Adrenal gland (tissue), 5 donors: ENCODE measurements around the gene EMILIN2.

Experiments
- POLR2A ChIP-seq, 2 donors: fragments of 450-650 bp; IDR thresholded peaks; one replicate each; pipeline ENCODE4 v1.6.1; 2017; ENCODE audit warnings: antibody characterized with exemption in 2 of 2, mild to moderate bottlenecking in 2 of 2, moderate library complexity in 1 of 2
- TF ChIP-seq, protein P1 (sequence below), 6 experiments: fragments of 450-650 bp in 4 of 6; fragments of 200-600 bp in 2 of 6; sonication (generic) in 1 of 6; IDR thresholded peaks; 1 replicate in 5 of 6; 2 replicates in 1 of 6; pipeline versions ENCODE4 v1.5.1 to v1.8.0; 2016 to 2021; ENCODE audit warnings: antibody characterized with exemption in 6 of 6, mild to moderate bottlenecking in 2 of 6, moderate library complexity in 1 of 6
- donor health status: DM: no; HTN: no; CAD: no.

DNA sequence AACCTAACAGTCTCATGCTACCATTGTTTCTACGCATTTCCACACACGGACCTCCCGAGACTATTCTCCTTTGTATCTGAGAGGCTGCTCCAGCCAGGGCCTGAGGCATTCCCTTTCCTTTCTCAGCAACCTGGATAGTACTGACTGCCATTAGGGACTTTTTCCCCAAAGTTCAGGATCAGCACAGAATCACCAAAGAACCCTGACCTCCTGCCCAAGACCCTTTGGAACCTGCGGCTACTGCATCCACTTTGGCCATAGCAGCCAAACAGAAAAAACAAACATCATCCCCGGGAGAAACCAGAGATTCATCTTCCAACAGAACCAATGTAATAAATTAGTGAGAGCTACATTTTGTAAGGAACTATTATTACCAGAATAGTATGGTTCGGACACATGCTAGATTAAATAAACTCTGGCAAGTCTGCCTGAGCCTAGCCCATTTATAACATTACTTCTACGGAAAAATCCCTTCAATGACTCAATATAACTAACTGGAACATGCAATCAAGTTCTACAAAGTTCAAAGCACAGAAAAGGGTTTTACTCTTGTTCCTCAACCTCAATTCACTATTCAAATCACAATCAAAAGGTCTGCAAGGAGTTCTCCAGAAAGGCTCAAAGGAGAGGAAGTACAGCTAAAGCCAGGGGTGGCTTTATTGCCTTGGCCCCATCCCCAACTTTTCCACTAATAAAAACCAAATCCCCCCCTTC is 114.3 kb downstream of the EMILIN2 start:
- TF ChIP-seq, protein P1, sequence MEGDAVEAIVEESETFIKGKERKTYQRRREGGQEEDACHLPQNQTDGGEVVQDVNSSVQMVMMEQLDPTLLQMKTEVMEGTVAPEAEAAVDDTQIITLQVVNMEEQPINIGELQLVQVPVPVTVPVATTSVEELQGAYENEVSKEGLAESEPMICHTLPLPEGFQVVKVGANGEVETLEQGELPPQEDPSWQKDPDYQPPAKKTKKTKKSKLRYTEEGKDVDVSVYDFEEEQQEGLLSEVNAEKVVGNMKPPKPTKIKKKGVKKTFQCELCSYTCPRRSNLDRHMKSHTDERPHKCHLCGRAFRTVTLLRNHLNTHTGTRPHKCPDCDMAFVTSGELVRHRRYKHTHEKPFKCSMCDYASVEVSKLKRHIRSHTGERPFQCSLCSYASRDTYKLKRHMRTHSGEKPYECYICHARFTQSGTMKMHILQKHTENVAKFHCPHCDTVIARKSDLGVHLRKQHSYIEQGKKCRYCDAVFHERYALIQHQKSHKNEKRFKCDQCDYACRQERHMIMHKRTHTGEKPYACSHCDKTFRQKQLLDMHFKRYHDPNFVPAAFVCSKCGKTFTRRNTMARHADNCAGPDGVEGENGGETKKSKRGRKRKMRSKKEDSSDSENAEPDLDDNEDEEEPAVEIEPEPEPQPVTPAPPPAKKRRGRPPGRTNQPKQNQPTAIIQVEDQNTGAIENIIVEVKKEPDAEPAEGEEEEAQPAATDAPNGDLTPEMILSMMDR (IDR thresholded peaks at IDR 0.05): no peak
- TF ChIP-seq POLR2A (IDR thresholded peaks at IDR 0.05): no peak
